ENCODE data around the gene NKX2-8.

Gene NKX2-8

GRCh38 chr14:36604757-36605505 is 22.5 kb upstream of the NKX2-8 start:
- no peaks in the 10 kb centered on the region for H3K9me3 ChIP-seq (ENCODE audit: control insufficient read depth, insufficient read depth, low read length)
- H3K36me3 ChIP-seq (ENCODE audit: control insufficient read depth, insufficient read depth, low read length), result no peaks in the 10 kb centered on the region
- H3K27me3 ChIP-seq (ENCODE audit: control insufficient read depth, insufficient read depth, low read length), result no peaks in the 10 kb centered on the region
- H3K27ac ChIP-seq (ENCODE audit: low read length), result no peak overlapping the region
- no CpG with 5 or more reads among the region's 4 CpGs for WGBS (ENCODE audit: insufficient coverage, insufficient read length)
- DNase-seq (ENCODE audit: low read depth, low spot score), result no peak
- no peaks in the 10 kb centered on the region for H3K4me1 ChIP-seq (ENCODE audit: control insufficient read depth, insufficient read depth, low read length)
- H3K4me3 ChIP-seq (ENCODE audit: low read length), result no peak overlapping the region

- H3K36me3 ChIP-seq (ENCODE audit: control insufficient read depth, insufficient read depth, low read length), result no peaks in the 10 kb centered on the region
- no peak overlapping the region for H3K27ac ChIP-seq (ENCODE audit: low read length)
- no peak for DNase-seq (ENCODE audit: low read depth, low spot score)
- H3K4me1 ChIP-seq (ENCODE audit: control insufficient read depth, insufficient read depth, low read length), result no peaks in the 10 kb centered on the region
- peaks cover under 1% of the 10 kb centered on the region; the same call in 1 of the 2 replicates for H3K27me3 ChIP-seq (ENCODE audit: control insufficient read depth, insufficient read depth, low read length)
- H3K4me3 ChIP-seq (ENCODE audit: low read length), result no peak overlapping the region
- 100% methylated on average over 1 of the region's 3 CpGs for WGBS (ENCODE audit: insufficient coverage, insufficient read length)
- H3K9me3 ChIP-seq (ENCODE audit: control insufficient read depth, insufficient read depth, low read length), result no peaks in the 10 kb centered on the region
Measured at GRCh38 chr14:36600431-36600830, 18.0 kb upstream of the NKX2-8 start.

DNA sequence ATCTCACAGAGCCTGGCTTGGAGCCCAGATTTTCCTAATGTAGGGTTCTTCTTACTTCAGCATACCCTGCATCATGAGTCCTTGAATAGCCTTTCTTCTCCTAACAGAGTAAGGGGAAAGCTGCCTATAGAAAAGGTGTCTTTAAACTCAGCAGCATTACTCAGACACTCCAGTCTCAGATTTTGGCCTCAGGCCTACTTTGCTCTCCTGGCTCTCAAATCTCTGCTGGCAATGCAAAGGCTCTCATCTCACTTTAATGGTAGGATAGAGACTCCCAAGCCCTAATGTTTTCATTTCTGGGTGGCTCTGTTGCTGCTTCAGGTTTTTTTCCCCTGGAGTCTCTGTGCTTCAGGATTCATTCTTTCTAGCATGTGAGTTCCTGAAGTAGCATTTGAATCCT is 9.1 kb upstream of the NKX2-8 start:
- peaks cover 41% of the 10 kb centered on the region for H3K27me3 ChIP-seq (ENCODE audit: control insufficient read depth, insufficient read depth, low read length)

DNA sequence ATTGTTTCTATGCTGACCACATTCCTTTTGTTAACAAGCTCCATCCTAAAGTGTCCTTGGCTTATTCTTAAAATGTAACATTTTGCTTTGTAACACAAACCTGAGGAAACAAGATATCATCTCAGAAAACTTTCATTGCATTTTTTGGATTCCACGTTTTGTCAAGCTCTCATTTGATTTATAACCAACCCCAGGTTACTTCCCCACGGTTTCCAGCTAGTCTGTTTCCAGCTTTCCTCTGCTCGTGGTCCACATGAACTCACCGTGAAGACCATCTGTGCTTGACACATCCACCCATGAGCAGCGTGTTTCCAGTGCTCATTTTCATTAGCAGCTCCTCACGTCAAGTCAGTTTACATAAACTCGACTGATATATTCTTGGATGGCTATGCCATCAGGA is 6.4 kb upstream of the NKX2-8 start:
- H3K36me3 ChIP-seq (ENCODE audit: control insufficient read depth, insufficient read depth, low read length), result no peaks in the 10 kb centered on the region
- H3K27ac ChIP-seq (ENCODE audit: low read length), result no peak overlapping the region
- H3K4me3 ChIP-seq (ENCODE audit: low read length), result no peak overlapping the region
- no peak for DNase-seq (ENCODE audit: low read depth, low spot score)
- no peaks in the 10 kb centered on the region for H3K9me3 ChIP-seq (ENCODE audit: control insufficient read depth, insufficient read depth, low read length)
- WGBS (ENCODE audit: insufficient coverage, insufficient read length), result no CpG with 5 or more reads among the region's 7 CpGs
- H3K27me3 ChIP-seq (ENCODE audit: control insufficient read depth, insufficient read depth, low read length), result peaks cover 61% of the 10 kb centered on the region
- no peaks in the 10 kb centered on the region for H3K4me1 ChIP-seq (ENCODE audit: control insufficient read depth, insufficient read depth, low read length)

More for the DNA sequence above, 9.1 kb upstream of the NKX2-8 start:
- Histone ChIP-seq H3K9me3 (ENCODE audit: control insufficient read depth, insufficient read depth, low read length) (no peaks in the 10 kb centered on the region), H3K36me3 (ENCODE audit: control insufficient read depth, insufficient read depth, low read length) (no peaks in the 10 kb centered on the region), H3K4me3 (ENCODE audit: low read length) (no peak overlapping the region), H3K4me1 (ENCODE audit: control insufficient read depth, insufficient read depth, low read length) (no peaks in the 10 kb centered on the region), H3K27ac (ENCODE audit: low read length) (no peak overlapping the region)
- DNase-seq (ENCODE audit: low read depth, low spot score), result no peak

DNA sequence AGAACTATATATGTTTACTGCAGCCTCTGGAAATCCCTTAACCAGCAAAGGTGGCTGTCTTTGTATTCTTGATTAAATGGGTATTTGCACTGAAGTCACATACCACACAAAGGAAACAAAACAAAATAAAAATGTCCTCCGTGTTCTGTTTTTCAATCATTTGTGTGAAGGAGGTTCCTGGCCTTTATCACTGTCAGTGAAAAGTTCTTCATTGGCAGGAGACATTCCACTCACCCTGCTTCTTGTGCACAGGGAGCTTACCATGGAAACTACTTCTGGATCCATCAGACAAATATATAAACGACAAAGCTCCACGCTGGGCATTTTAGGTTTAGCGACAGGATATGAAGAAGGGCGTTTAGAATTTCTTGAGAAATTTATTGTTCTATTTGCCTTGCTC is 5.7 kb upstream of the NKX2-8 start:
- DNase-seq (ENCODE audit: low read depth, low spot score), result no peak
- no CpG with 5 or more reads among the region's 5 CpGs for WGBS (ENCODE audit: insufficient coverage, insufficient read length)
- Histone ChIP-seq H3K27me3 (ENCODE audit: control insufficient read depth, insufficient read depth, low read length) (peaks cover 67% of the 10 kb centered on the region), H3K36me3 (ENCODE audit: control insufficient read depth, insufficient read depth, low read length) (no peaks in the 10 kb centered on the region), H3K4me1 (ENCODE audit: control insufficient read depth, insufficient read depth, low read length) (no peaks in the 10 kb centered on the region), H3K4me3 (ENCODE audit: low read length) (no peak overlapping the region), H3K27ac (ENCODE audit: low read length) (no peak overlapping the region), H3K9me3 (ENCODE audit: control insufficient read depth, insufficient read depth, low read length) (no peaks in the 10 kb centered on the region)

- H3K9me3 ChIP-seq (ENCODE audit: control insufficient read depth, insufficient read depth, low read length), result no peaks in the 10 kb centered on the region
- no peak overlapping the region for H3K4me3 ChIP-seq (ENCODE audit: low read length)
- no CpG with 5 or more reads among the region's 5 CpGs for WGBS (ENCODE audit: insufficient coverage, insufficient read length)
- DNase-seq (ENCODE audit: low read depth, low spot score), result no peak
- peaks cover 10% of the 10 kb centered on the region for H3K4me1 ChIP-seq (ENCODE audit: control insufficient read depth, insufficient read depth, low read length)
- no peaks in the 10 kb centered on the region for H3K36me3 ChIP-seq (ENCODE audit: control insufficient read depth, insufficient read depth, low read length)
- peaks cover 76% of the 10 kb centered on the region for H3K27me3 ChIP-seq (ENCODE audit: control insufficient read depth, insufficient read depth, low read length)
- no peak overlapping the region for H3K27ac ChIP-seq (ENCODE audit: low read length)
Measured at GRCh38 chr14:36585100-36585499, 2.7 kb upstream of the NKX2-8 start.

- Histone ChIP-seq H3K4me1 (ENCODE audit: control insufficient read depth, insufficient read depth, low read length) (peaks cover 14% of the 10 kb centered on the region), H3K27me3 (ENCODE audit: control insufficient read depth, insufficient read depth, low read length) (peaks cover 83% of the 10 kb centered on the region), H3K36me3 (ENCODE audit: control insufficient read depth, insufficient read depth, low read length) (no peaks in the 10 kb centered on the region), H3K9me3 (ENCODE audit: control insufficient read depth, insufficient read depth, low read length) (no peaks in the 10 kb centered on the region), H3K27ac (ENCODE audit: low read length) (no peak overlapping the region), H3K4me3 (ENCODE audit: low read length) (no peak overlapping the region)
- WGBS (ENCODE audit: insufficient coverage, insufficient read length), result no CpG with 5 or more reads among the region's 53 CpGs
- no peak for DNase-seq (ENCODE audit: low read depth, low spot score)
Measured at GRCh38 chr14:36583893-36584811, 1.7 kb upstream of the NKX2-8 start.

DNA sequence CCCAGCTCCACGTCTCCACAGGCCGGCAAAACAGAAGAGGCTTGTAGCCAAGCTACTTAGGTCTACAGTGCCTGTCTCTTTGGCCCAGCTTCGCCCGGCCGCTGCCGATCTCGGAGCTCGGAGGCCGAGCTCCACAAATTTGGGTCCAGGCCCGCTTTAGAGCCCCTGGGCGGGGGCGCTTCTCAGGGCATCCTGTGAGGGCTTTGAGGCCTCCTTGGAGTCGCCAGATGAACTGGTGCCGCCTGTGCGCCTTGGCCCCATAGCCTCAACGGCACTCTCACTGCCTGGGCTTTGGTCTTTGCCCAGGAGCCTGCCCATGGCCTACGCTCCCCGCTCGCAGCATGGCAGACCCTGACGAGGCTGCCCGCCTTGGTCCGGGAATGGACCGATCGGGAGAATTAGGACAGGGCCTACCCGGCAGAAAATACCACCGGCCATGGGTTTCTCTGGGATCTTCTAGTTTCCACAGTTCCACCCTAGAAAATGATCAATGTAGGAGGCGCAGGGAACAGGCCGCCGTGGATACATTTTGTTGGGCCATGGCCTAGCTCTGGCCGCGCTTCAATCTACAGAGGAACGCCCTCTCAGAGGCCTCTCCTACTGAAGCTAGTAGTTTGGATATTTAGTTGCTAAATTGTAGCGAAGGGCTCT is 953 bp upstream of the NKX2-8 start:
- Histone ChIP-seq H3K27ac (ENCODE audit: low read length) (no peak overlapping the region), H3K36me3 (ENCODE audit: control insufficient read depth, insufficient read depth, low read length) (no peaks in the 10 kb centered on the region), H3K9me3 (ENCODE audit: control insufficient read depth, insufficient read depth, low read length) (no peaks in the 10 kb centered on the region), H3K4me3 (ENCODE audit: low read length) (no peak overlapping the region), H3K4me1 (ENCODE audit: control insufficient read depth, insufficient read depth, low read length) (peaks cover 14% of the 10 kb centered on the region), H3K27me3 (ENCODE audit: control insufficient read depth, insufficient read depth, low read length) (peaks cover 86% of the 10 kb centered on the region)
- WGBS (ENCODE audit: insufficient coverage, insufficient read length), result no CpG with 5 or more reads among the region's 33 CpGs
- no peak for DNase-seq (ENCODE audit: low read depth, low spot score)

DNA sequence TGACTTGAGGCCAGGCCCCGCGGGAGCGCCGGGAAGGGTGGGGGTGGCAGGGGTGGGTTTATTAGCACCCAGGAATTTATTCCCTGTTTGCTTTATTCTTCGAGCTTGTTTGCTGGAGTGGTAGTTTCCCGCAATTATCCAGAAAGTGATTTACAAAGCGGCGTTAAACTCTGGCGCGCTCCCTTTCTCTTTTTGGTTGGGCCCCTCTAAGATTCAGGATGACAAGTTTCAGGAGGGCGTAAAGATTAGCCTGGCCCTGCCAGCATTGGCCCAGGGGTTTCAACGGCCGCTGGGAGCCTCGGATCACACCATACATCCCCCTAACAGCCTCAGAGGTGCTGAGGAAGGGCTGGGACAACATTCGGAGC is 444 bp upstream of the NKX2-8 start:
- no peak for DNase-seq (ENCODE audit: low read depth, low spot score)
- WGBS (ENCODE audit: insufficient coverage, insufficient read length), result no CpG with 5 or more reads among the region's 15 CpGs
- peaks cover 14% of the 10 kb centered on the region for H3K4me1 ChIP-seq (ENCODE audit: control insufficient read depth, insufficient read depth, low read length)
- no peaks in the 10 kb centered on the region for H3K9me3 ChIP-seq (ENCODE audit: control insufficient read depth, insufficient read depth, low read length)
- H3K27ac ChIP-seq (ENCODE audit: low read length), result no peak overlapping the region
- peaks cover 87% of the 10 kb centered on the region for H3K27me3 ChIP-seq (ENCODE audit: control insufficient read depth, insufficient read depth, low read length)
- no peak overlapping the region for H3K4me3 ChIP-seq (ENCODE audit: low read length)
- H3K36me3 ChIP-seq (ENCODE audit: control insufficient read depth, insufficient read depth, low read length), result no peaks in the 10 kb centered on the region

Measured in iPS DF 6.9 (cell line).